ENCODE results near the gene GSTM5. TPM values are rescaled to one million over a fixed set of nuclear protein-coding genes. Genes with fewer than 3 reads are reported as not detected.

The GSTM5 gene
- total and polyA plus RNA-seq, 2 of the 8 experiments (the other 6 are each of a cell fraction or from before 2014, with no cell fraction given), result 0.24 to 0.89 TPM

- TF ChIP-seq E2F6 (IDR thresholded peaks at IDR 0.05), result 0 out of 2 replicates have a peak, but pooled peaks have one; percentile 30
- TF ChIP-seq USF2 (IDR thresholded peaks at IDR 0.05; ENCODE audit: low read length), result no peak
- no peak for TF ChIP-seq KDM4A (IDR thresholded peaks at IDR 0.05; ENCODE audit: low read depth, low read length, severe bottlenecking)
- no peak for TF ChIP-seq KDM1A (IDR thresholded peaks at IDR 0.05; ENCODE audit: borderline replicate concordance, low read length)
- no peak for TF ChIP-seq RFX5 (IDR thresholded peaks at IDR 0.05; ENCODE audit: borderline replicate concordance, low read depth, low read length)
- no peak for TF ChIP-seq SAP30 (IDR thresholded peaks at IDR 0.05; ENCODE audit: insufficient read depth, insufficient replicate concordance, low read length)
- no peak for TF ChIP-seq BRCA1 (IDR thresholded peaks at IDR 0.05; ENCODE audit: low read depth, low read length)
- peak; percentile 76 for TF ChIP-seq TAF1 (IDR thresholded peaks at IDR 0.05; ENCODE audit: low read depth, low read length)
- no peak for TF ChIP-seq CBX8 (IDR thresholded peaks at IDR 0.05; ENCODE audit: borderline replicate concordance, low read depth, low read length)
- no peak for TF ChIP-seq SIX5 (IDR thresholded peaks at IDR 0.05; ENCODE audit: low read depth, low read length)
- peak; percentile 16; the same call in 1 of the 2 replicates for TF ChIP-seq MAX (IDR thresholded peaks at IDR 0.05)
- no peak for TF ChIP-seq SP4 (IDR thresholded peaks at IDR 0.05; ENCODE audit: low read length)
- no peak for TF ChIP-seq JUND (IDR thresholded peaks at IDR 0.05; ENCODE audit: low read length)
- TF ChIP-seq GTF2F1 (IDR thresholded peaks at IDR 0.05; ENCODE audit: borderline replicate concordance, low read depth, low read length), result no peak
- no peak for TF ChIP-seq KDM5A (IDR thresholded peaks at IDR 0.05; ENCODE audit: low read length)
- no peak for TF ChIP-seq SP2 (IDR thresholded peaks at IDR 0.05; ENCODE audit: low read length)
- no peak for TF ChIP-seq HDAC6 (IDR thresholded peaks at IDR 0.05; ENCODE audit: low read depth, low read length)
- TF ChIP-seq SIRT6 (IDR thresholded peaks at IDR 0.05; ENCODE audit: low read length), result no peak
- TF ChIP-seq CHD1 (IDR thresholded peaks at IDR 0.05; ENCODE audit: low read depth, low read length), result no peak
- no peak for TF ChIP-seq SIN3A (conservative IDR thresholded peaks at IDR 0.05 in 1 of 2, IDR thresholded peaks at IDR 0.05 in 1 of 2; ENCODE audit: low read depth in 1 of 2, low read length in 2 of 2)
- no peak for TF ChIP-seq NANOG (IDR thresholded peaks at IDR 0.05; ENCODE audit: insufficient read depth, low read depth, low read length, poor library complexity, severe bottlenecking)
- TF ChIP-seq CTBP2 (IDR thresholded peaks at IDR 0.05; ENCODE audit: borderline replicate concordance, insufficient read depth, insufficient read length, low read length), result no peak
These were observed 24.2 kb upstream of the GSTM5 start, which contains the start of gene GSTM1 (continued) for GRCh38 chr1:109687641-109688499.

Measured in H1 (cell line).